CD4-positive, CD25-positive, alpha-beta regulatory T cell (primary cell): Measurements from ENCODE around the gene MRPL44. TPM values are rescaled to one million over a fixed set of nuclear protein-coding genes. Genes with fewer than 3 reads are reported as not detected.

ENCODE experiments used
- ATAC-seq, 2 donors: fragments of 150-1000 bp; cut with Tn5 transposase; one replicate each; pipeline ENCODE4 v1.10.0; 2021; ENCODE audit warnings: low read depth in 2 of 2, moderate number of reproducible peaks in 2 of 2, moderate library complexity in 1 of 2
- DNase-seq, 3 donors: peaks; one replicate each; pipeline versions ENCODE4 v3.0.0 to v3.0.0-alpha.2; 2012 to 2022; ENCODE audit warnings: mixed read lengths in 1 of 3
- H3K27ac ChIP-seq: one replicate; pipeline ENCODE4 v1.7.0; 2013; ENCODE audit warnings: mild to moderate bottlenecking, low read length; ENCODE audit not compliant: insufficient read depth, poor library complexity, severe bottlenecking
- H3K27me3 ChIP-seq: one replicate; pipeline ENCODE4 v1.7.0; 2013; ENCODE audit warnings: low read length; ENCODE audit not compliant: control insufficient read depth, insufficient read depth
- H3K36me3 ChIP-seq: one replicate; pipeline ENCODE4 v1.7.0; 2013; ENCODE audit warnings: mild to moderate bottlenecking, low read length, moderate library complexity; ENCODE audit not compliant: control insufficient read depth, insufficient read depth
- H3K4me1 ChIP-seq: 2 replicates; pipeline ENCODE4 v1.7.0; 2013; ENCODE audit warnings: mild to moderate bottlenecking, low read length; ENCODE audit not compliant: insufficient read depth, control insufficient read depth, poor library complexity, severe bottlenecking
- H3K4me3 ChIP-seq: one replicate; pipeline ENCODE4 v1.7.0; 2013; ENCODE audit warnings: low read depth, mild to moderate bottlenecking, low read length, moderate library complexity
- H3K9me3 ChIP-seq, 2 experiments: 1 replicate in 1 of 2; 2 replicates in 1 of 2; pipeline ENCODE4 v1.7.0; 2013; ENCODE audit warnings: low read length in 2 of 2, mild to moderate bottlenecking in 1 of 2, moderate library complexity in 1 of 2; ENCODE audit not compliant: control insufficient read depth in 2 of 2
- H3K27ac Mint-ChIP-seq, 3 donors: one replicate each; pipeline ENCODE4 v1.8.0; 2020 to 2022; ENCODE audit warnings: mild to moderate bottlenecking in 3 of 3, mixed read lengths in 3 of 3, moderate library complexity in 2 of 3
- H3K27me3 Mint-ChIP-seq: one replicate; pipeline ENCODE4 v1.8.0; 2022; ENCODE audit warnings: mild to moderate bottlenecking, mixed read lengths
- H3K36me3 Mint-ChIP-seq: one replicate; pipeline ENCODE4 v1.8.0; 2020; ENCODE audit warnings: mixed read lengths
- H3K4me1 Mint-ChIP-seq, 4 donors: one replicate each; pipeline ENCODE4 v1.8.0; 2020 to 2022; ENCODE audit warnings: mixed read lengths in 4 of 4, mild to moderate bottlenecking in 1 of 4
- H3K4me3 Mint-ChIP-seq, 4 donors: one replicate each; pipeline ENCODE4 v1.8.0; 2020 to 2022; ENCODE audit warnings: mild to moderate bottlenecking in 4 of 4, mixed read lengths in 4 of 4, moderate library complexity in 3 of 4
- H3K9me3 Mint-ChIP-seq, 7 donors: one replicate each; pipeline ENCODE4 v1.8.0; 2020 to 2022; ENCODE audit warnings: mixed read lengths in 7 of 7, mild to moderate bottlenecking in 3 of 7, moderate library complexity in 2 of 7
- polyA plus RNA-seq, 4 donors: library from polyadenylated mRNA; unstranded; fragments of 300-500 nt; fragmentation: Illumina TruSeq; gene quantifications; one replicate each; pipeline ENCODE4 v1.2.3, GENCODE V29; 2021
- total RNA-seq: library from RNA; stranded (reverse); gene quantifications from one replicate; pipeline ENCODE4 v1.2.3, GENCODE V29; 2022

MRPL44 gene
- total and polyA plus RNA-seq, 5 donors from 2014 or later, result 27.4 to 46.5 (median 38.4) TPM

DNA sequence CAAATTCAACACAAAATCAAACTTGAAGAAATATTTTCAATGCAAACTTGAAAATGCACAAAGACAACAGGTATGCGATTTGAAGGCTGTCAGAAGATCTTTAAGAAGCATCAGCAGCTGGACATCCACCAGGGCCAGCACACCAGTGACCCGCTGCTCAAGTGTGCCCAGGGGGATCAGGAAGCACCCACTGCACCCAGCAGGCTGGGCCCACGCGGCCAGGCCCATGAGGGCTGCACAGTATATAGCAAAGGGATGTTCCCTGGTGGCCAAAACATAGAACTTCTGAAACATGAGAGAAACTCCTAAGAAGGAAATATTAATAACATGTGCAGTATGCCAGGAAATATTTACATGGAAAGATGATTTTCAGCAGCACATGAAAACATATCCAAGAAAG lies 37.2 kb upstream of the MRPL44 start:
- Mint-ChIP-seq H3K36me3 (peaks cover 21% of the 10 kb centered on the region), H3K4me3 (no peak overlapping the region), H3K9me3 (no peaks in the 10 kb centered on the region), H3K27ac (no peak overlapping the region), H3K4me1 (peaks cover 5 to 23% (median 15%) of the 10 kb centered on the region in 4 donors), H3K27me3 (no peaks in the 10 kb centered on the region)
- H3K9me3 ChIP-seq, result no peaks in the 10 kb centered on the region
- H3K4me1 ChIP-seq, result no peaks in the 10 kb centered on the region
- DNase-seq (no peak), ATAC-seq (no peak)
- H3K27me3 ChIP-seq, result no peaks in the 10 kb centered on the region
- H3K4me3 ChIP-seq, result no peak overlapping the region
- no peak overlapping the region for H3K27ac ChIP-seq
- H3K36me3 ChIP-seq, result peaks cover 25% of the 10 kb centered on the region

DNA sequence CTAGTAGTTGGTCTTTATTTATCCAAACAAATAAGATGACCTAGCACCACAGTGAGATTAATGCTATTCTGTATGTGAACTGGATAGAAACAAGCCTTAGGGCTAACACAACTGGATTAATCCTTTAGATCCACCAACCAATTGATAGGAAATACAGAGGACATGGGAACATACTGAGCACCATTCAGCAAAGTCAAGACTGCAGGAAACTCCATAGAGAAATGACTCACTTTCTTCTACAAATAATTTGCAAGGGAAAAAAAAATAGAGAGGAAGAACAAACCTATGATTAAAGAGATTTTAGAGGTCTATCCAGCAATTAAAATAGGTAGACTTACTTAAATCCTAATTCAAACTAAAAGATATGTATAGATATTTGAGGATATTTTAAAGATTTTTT lies 36.1 kb upstream of the MRPL44 start:
- no peaks in the 10 kb centered on the region for H3K4me1 ChIP-seq
- no peak overlapping the region for H3K27ac ChIP-seq
- no peak for DNase-seq
- peaks cover 15% of the 10 kb centered on the region for H3K36me3 Mint-ChIP-seq
- peaks cover 6 to 26% (median 17%) of the 10 kb centered on the region in 4 donors for H3K4me1 Mint-ChIP-seq
- H3K27me3 Mint-ChIP-seq, result no peaks in the 10 kb centered on the region
- H3K27ac Mint-ChIP-seq, result no peak overlapping the region
- ATAC-seq, result no peak
- H3K9me3 ChIP-seq, result no peaks in the 10 kb centered on the region
- H3K4me3 ChIP-seq, result no peak overlapping the region
- no peaks in the 10 kb centered on the region for H3K9me3 Mint-ChIP-seq
- peaks cover 17% of the 10 kb centered on the region for H3K36me3 ChIP-seq
- no peak overlapping the region for H3K4me3 Mint-ChIP-seq
- no peaks in the 10 kb centered on the region for H3K27me3 ChIP-seq

DNA sequence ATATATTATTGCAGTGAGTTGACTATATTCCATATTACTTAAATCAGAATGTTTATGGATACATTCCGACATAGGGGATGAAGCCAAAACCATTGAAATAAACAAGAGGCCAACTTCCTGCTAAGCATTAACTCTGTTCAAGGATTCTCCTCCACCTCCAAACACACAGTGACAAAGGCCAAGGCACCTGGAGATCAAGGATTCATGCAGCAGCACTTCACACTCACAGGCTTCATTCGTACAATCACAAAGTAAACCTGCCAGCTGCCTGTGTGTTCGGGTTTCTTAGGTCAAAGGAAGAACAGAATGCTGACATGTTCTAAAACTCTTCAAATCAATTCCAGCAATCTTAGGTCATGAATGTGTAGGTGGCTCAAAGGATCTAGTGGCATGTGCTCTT lies 35.0 kb upstream of the MRPL44 start:
- no peak overlapping the region for H3K27ac ChIP-seq
- H3K27ac Mint-ChIP-seq, result peak overlapping the region in 1 of 3 donors; percentile 82

DNA sequence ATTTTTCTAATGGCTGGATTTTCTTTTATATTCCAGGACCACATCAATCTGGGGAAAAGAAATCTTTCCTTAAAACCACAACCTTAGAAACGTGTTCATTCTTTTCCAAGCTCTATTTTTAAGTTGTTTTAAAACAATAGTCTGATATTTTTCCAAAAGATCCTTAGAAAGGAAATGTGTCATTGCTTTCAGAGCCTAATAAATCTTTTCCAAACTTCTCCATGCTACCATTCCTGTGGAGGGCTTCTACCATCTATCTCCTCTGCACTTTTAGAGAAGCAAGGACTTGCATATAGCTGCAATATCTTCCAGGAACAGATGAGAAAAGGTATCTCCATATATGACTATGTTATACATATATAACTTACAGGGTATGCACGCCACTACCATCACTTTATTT lies 33.3 kb upstream of the MRPL44 start:
- Histone ChIP-seq H3K9me3 (peaks cover 0 to 2% of the 10 kb centered on the region in 2 experiments), H3K27me3 (no peaks in the 10 kb centered on the region), H3K4me3 (no peak overlapping the region), H3K27ac (no peak overlapping the region), H3K36me3 (no peaks in the 10 kb centered on the region), H3K4me1 (no peaks in the 10 kb centered on the region)
- DNase-seq (no peak), ATAC-seq (no peak)
- Mint-ChIP-seq H3K36me3 (peaks cover 12% of the 10 kb centered on the region), H3K9me3 (peaks cover 0 to 7% (median 0%) of the 10 kb centered on the region in 7 donors), H3K27ac (no peak overlapping the region), H3K4me3 (no peak overlapping the region), H3K4me1 (peaks cover 6 to 34% (median 17%) of the 10 kb centered on the region in 4 donors), H3K27me3 (no peaks in the 10 kb centered on the region)

More for the DNA sequence above, 35.0 kb upstream of the MRPL44 start:
- no peaks in the 10 kb centered on the region for H3K27me3 ChIP-seq
- no peak for ATAC-seq
- Mint-ChIP-seq H3K4me3 (no peak overlapping the region), H3K36me3 (peaks cover 12% of the 10 kb centered on the region), H3K4me1 (peaks cover 6 to 26% (median 16%) of the 10 kb centered on the region in 4 donors), H3K9me3 (peaks cover 0 to 4% (median 0%) of the 10 kb centered on the region in 7 donors), H3K27me3 (no peaks in the 10 kb centered on the region)
- no peaks in the 10 kb centered on the region for H3K4me1 ChIP-seq
- H3K4me3 ChIP-seq, result no peak overlapping the region
- peaks cover 0 to 2% of the 10 kb centered on the region in 2 experiments for H3K9me3 ChIP-seq
- DNase-seq, result no peak
- H3K36me3 ChIP-seq, result peaks cover 7% of the 10 kb centered on the region

DNA sequence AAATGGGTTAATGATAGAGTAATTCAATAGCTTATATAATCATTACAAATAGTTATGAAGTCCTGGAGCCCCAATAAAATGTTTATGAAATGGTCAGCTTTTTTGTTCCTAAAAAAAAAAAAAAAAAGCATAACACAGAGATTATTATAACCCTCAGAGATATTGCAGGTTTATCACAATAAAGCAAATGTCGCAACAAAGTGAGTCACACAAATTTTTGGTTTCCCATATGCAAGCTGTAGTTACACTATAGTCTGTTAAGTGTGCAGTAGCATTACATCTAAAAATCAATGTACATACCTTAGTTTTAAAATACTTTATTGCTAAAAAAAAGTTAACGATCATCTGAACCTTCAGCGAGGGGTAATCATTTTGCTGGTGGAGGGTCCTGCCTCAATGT lies 32.2 kb upstream of the MRPL44 start:
- DNase-seq, result no peak

DNA sequence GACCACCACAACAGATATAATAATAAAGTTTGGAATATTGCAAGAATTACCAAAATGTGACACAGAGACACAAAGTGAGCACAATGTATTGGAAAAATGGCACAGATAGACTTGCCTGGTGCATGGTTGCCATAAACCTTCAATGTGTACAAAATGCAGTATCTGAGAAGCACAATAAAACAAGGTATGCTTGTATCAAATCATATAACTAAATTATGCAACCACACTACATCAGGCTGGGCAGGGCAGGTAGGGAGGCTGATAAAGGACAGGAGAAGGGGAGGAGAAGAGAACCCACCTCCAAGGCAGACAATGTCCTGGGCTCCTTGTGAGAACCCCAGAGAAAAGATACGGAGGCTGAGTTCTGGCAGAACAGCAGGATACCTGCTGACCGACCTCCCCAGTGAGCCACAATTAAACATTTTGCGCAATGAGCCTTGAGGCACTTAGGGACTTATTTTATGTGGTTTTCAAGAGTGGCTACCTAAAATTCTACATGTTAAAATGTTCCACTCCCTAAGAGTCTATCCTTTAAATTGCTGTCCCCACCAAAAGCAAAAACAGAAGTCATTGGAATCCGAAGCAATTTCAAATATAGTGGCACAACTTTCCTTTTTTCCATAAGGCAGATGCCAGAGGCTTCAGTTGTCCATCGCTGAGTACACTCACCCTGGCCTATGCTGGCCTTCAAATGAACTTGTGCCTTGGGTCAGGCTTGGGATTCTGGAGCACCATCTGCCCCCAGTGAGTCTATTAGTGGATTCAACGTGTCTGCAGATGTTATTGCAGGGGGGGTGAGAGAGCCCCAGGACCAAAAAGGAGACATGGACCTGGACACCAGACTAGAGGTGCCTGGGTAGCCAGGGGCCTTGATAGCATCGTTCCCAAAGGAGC lies 28.9 kb upstream of the MRPL44 start:
- Mint-ChIP-seq H3K27me3 (no peaks in the 10 kb centered on the region), H3K27ac (peak overlapping the region in 2 of 3 donors; percentile 69 to 89)

More for the DNA sequence above, 32.2 kb upstream of the MRPL44 start:
- Histone ChIP-seq H3K36me3 (no peaks in the 10 kb centered on the region), H3K27ac (no peak overlapping the region), H3K27me3 (no peaks in the 10 kb centered on the region), H3K4me3 (no peak overlapping the region), H3K9me3 (peaks cover 0 to 2% of the 10 kb centered on the region in 2 experiments), H3K4me1 (peaks cover 7% of the 10 kb centered on the region)
- no peaks in the 10 kb centered on the region for H3K27me3 Mint-ChIP-seq
- peaks cover 15 to 43% (median 24%) of the 10 kb centered on the region in 4 donors for H3K4me1 Mint-ChIP-seq
- no peak overlapping the region for H3K4me3 Mint-ChIP-seq
- peaks cover 0 to 7% (median 0%) of the 10 kb centered on the region in 7 donors for H3K9me3 Mint-ChIP-seq
- H3K27ac Mint-ChIP-seq, result no peak overlapping the region
- ATAC-seq, result no peak
- H3K36me3 Mint-ChIP-seq, result peaks cover 12% of the 10 kb centered on the region

DNA sequence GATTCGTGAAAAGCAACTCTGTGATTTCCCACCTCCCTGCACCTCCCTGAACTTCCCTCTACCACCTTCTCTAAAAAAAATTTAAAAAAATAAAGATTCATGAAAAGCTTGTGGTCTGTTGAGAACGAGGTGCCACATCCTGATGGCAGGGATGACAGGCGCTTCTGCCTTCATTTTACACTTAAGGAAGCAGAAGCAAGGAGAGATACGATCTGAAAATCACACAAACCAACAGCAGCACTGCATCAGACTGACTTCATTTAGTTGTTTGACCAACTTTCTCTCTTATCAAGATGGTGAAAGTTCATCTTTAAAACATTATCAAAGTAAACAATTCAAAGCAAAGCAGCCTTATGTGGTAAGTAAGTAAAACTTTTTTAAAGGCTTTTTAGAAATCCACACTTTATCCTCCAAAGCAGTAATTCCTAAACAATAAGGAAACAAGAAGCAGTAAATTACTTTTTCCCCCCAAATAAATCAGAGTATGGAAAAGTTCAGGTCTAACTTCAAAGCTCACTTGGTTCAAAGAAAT lies 27.6 kb upstream of the MRPL44 start:
- H3K9me3 Mint-ChIP-seq, result peaks cover 0 to 7% (median 0%) of the 10 kb centered on the region in 7 donors
- H3K27me3 ChIP-seq, result no peaks in the 10 kb centered on the region

More for the DNA sequence above, 28.9 kb upstream of the MRPL44 start:
- Histone ChIP-seq H3K27me3 (no peaks in the 10 kb centered on the region), H3K36me3 (no peaks in the 10 kb centered on the region), H3K9me3 (peaks cover 0 to 2% of the 10 kb centered on the region in 2 experiments), H3K27ac (no peak overlapping the region), H3K4me3 (no peak overlapping the region), H3K4me1 (peaks cover 15% of the 10 kb centered on the region)
- Mint-ChIP-seq H3K4me3 (peak overlapping the region in 1 of 4 donors; percentile 54), H3K4me1 (peaks cover 16 to 48% (median 32%) of the 10 kb centered on the region in 4 donors), H3K9me3 (peaks cover 0 to 7% (median 0%) of the 10 kb centered on the region in 7 donors), H3K36me3 (peaks cover 7% of the 10 kb centered on the region)
- DNase-seq, result no peak
- ATAC-seq, result no peak

More for the DNA sequence above, 27.6 kb upstream of the MRPL44 start:
- Mint-ChIP-seq H3K4me3 (peak overlapping the region; percentile 11 to 63 (median 41)), H3K4me1 (peaks cover 16 to 51% (median 34%) of the 10 kb centered on the region in 4 donors), H3K36me3 (peaks cover 7% of the 10 kb centered on the region), H3K27ac (peak overlapping the region in 1 of 3 donors; percentile 89), H3K27me3 (no peaks in the 10 kb centered on the region)
- Histone ChIP-seq H3K9me3 (peaks cover 0 to 2% of the 10 kb centered on the region in 2 experiments), H3K27ac (no peak overlapping the region), H3K4me3 (peak overlapping the region; percentile 51), H3K36me3 (no peaks in the 10 kb centered on the region), H3K4me1 (peaks cover 15% of the 10 kb centered on the region)
- ATAC-seq (peak; percentile 58 to 66), DNase-seq (peak in 2 of 3 donors; percentile 39 to 68)
